Neural crest cell (in vitro differentiated cells): ENCODE results near the gene SEC23A. TPM values are rescaled to one million over a fixed set of nuclear protein-coding genes. Genes with fewer than 3 reads are reported as not detected.

Experiments used
- DNase-seq: peaks from one replicate; pipeline ENCODE4 v3.0.0; 2021; ENCODE audit warnings: low read depth, mixed read lengths, low spot score
- H3K27ac Mint-ChIP-seq: one replicate; pipeline ENCODE4 v1.8.0; 2021; ENCODE audit warnings: mild to moderate bottlenecking, mixed read lengths; ENCODE audit not compliant: unreplicated experiment
- H3K27me3 Mint-ChIP-seq: 2 replicates; pipeline ENCODE4 v1.8.0; 2021; ENCODE audit warnings: low read depth, mild to moderate bottlenecking, mixed read lengths
- H3K36me3 Mint-ChIP-seq: 2 replicates; pipeline ENCODE4 v1.8.0; 2021; ENCODE audit warnings: low read depth, mild to moderate bottlenecking, mixed read lengths
- H3K4me1 Mint-ChIP-seq: 2 replicates; pipeline ENCODE4 v1.8.0; 2021; ENCODE audit warnings: mixed read lengths
- H3K4me3 Mint-ChIP-seq: one replicate; pipeline ENCODE4 v1.8.0; 2021; ENCODE audit warnings: mild to moderate bottlenecking, mixed read lengths
- H3K9me3 Mint-ChIP-seq: 2 replicates; pipeline ENCODE4 v1.8.0; 2021; ENCODE audit warnings: mixed read lengths
- CTCF ChIP-seq: fragments of 200-600 bp; sonication (generic); conservative IDR thresholded peaks from 2 replicates; pipeline ENCODE4 v1.5.0; 2021; ENCODE audit warnings: antibody characterized with exemption, mild to moderate bottlenecking
- total RNA-seq: library from RNA; stranded (reverse); gene quantifications from 2 replicates; pipeline ENCODE4 v1.2.1, GENCODE V29; 2021

The SEC23A gene
- total RNA-seq, 1 donor from 2014 or later, result 70.6 TPM

- Mint-ChIP-seq H3K27me3 (no peaks in the 10 kb centered on the region), H3K4me3 (no peak overlapping the region), H3K27ac (no peak overlapping the region), H3K9me3 (no peaks in the 10 kb centered on the region), H3K4me1 (peaks cover 9% of the 10 kb centered on the region), H3K36me3 (no peaks in the 10 kb centered on the region)
- no peak for DNase-seq
- TF ChIP-seq CTCF, result no peak
These were observed 108.3 kb downstream of the SEC23A start for GRCh38 chr14:38994731-38995130.

- Mint-ChIP-seq H3K4me1 (peaks cover 9% of the 10 kb centered on the region), H3K4me3 (no peak overlapping the region), H3K9me3 (no peaks in the 10 kb centered on the region), H3K36me3 (no peaks in the 10 kb centered on the region), H3K27me3 (no peaks in the 10 kb centered on the region), H3K27ac (no peak overlapping the region)
- no peak for TF ChIP-seq CTCF
- no peak for DNase-seq
These were observed 109.1 kb downstream of the SEC23A start for GRCh38 chr14:38993981-38994380.

GRCh38 chr14:38992067-38992844 is 110.8 kb downstream of the SEC23A start:
- Mint-ChIP-seq H3K4me1 (peaks cover 13% of the 10 kb centered on the region), H3K4me3 (no peak overlapping the region), H3K9me3 (peaks cover 2% of the 10 kb centered on the region), H3K27me3 (no peaks in the 10 kb centered on the region), H3K36me3 (no peaks in the 10 kb centered on the region), H3K27ac (no peak overlapping the region)
- no peak for DNase-seq
- TF ChIP-seq CTCF, result no peak

GRCh38 chr14:38991299-38991698 is 111.7 kb downstream of the SEC23A start:
- H3K4me3 Mint-ChIP-seq, result no peak overlapping the region
- H3K9me3 Mint-ChIP-seq, result peaks cover 2% of the 10 kb centered on the region
- H3K36me3 Mint-ChIP-seq, result no peaks in the 10 kb centered on the region
- H3K27ac Mint-ChIP-seq, result no peak overlapping the region
- H3K27me3 Mint-ChIP-seq, result no peaks in the 10 kb centered on the region
- DNase-seq, result no peak
- H3K4me1 Mint-ChIP-seq, result peaks cover 13% of the 10 kb centered on the region
- TF ChIP-seq CTCF, result no peak

GRCh38 chr14:38989922-38990546 is 113.0 kb downstream of the SEC23A start:
- Mint-ChIP-seq H3K4me3 (no peak overlapping the region), H3K36me3 (no peaks in the 10 kb centered on the region), H3K27me3 (no peaks in the 10 kb centered on the region), H3K9me3 (peaks cover 2% of the 10 kb centered on the region), H3K4me1 (peaks cover 9% of the 10 kb centered on the region), H3K27ac (no peak overlapping the region)
- TF ChIP-seq CTCF, result no peak
- no peak for DNase-seq
